H9 (cell line): Measurements from ENCODE around the gene EPN1. TPM values are rescaled to one million over a fixed set of nuclear protein-coding genes. Genes with fewer than 3 reads are reported as not detected.

Source experiments
- DNase-seq: peaks from one replicate; pipeline ENCODE4 v3.0.0-alpha.2; 2017
- H2AFZ ChIP-seq: one replicate; pipeline ENCODE4 v1.6.1; 2013; ENCODE audit warnings: mild to moderate bottlenecking, low read length, control low read depth, moderate library complexity
- H2AK5ac ChIP-seq: 2 replicates; pipeline ENCODE4 v1.6.1; 2013; ENCODE audit warnings: low read length, control low read depth, mixed read lengths; ENCODE audit not compliant: insufficient read length
- H2BK120ac ChIP-seq: one replicate; pipeline ENCODE4 v1.6.1; 2013; ENCODE audit warnings: low read depth, mild to moderate bottlenecking, low read length, control low read depth, inconsistent platforms; ENCODE audit not compliant: poor library complexity, severe bottlenecking
- H2BK12ac ChIP-seq: 2 replicates; pipeline ENCODE4 v1.6.1; 2013; ENCODE audit warnings: low read length, control low read depth, mixed read lengths, low read depth; ENCODE audit not compliant: insufficient read length
- H2BK15ac ChIP-seq: 2 replicates; pipeline ENCODE4 v1.6.1; 2013; ENCODE audit warnings: low read depth, low read length, control low read depth
- H2BK20ac ChIP-seq: one replicate; pipeline ENCODE4 v1.6.1; 2013; ENCODE audit warnings: low read depth, mild to moderate bottlenecking, low read length, control low read depth, inconsistent platforms; ENCODE audit not compliant: poor library complexity, severe bottlenecking
- H2BK5ac ChIP-seq: 2 replicates; pipeline ENCODE4 v1.6.1; 2013; ENCODE audit warnings: low read length, control low read depth, mixed read lengths; ENCODE audit not compliant: insufficient read length
- H3K14ac ChIP-seq: 2 replicates; pipeline ENCODE4 v1.6.1; 2013; ENCODE audit warnings: low read length, control low read depth; ENCODE audit not compliant: insufficient read depth
- H3K18ac ChIP-seq: 2 replicates; pipeline ENCODE4 v1.6.1; 2013; ENCODE audit warnings: low read depth, mild to moderate bottlenecking, mixed read lengths, low read length, control low read depth; ENCODE audit not compliant: insufficient read length
- H3K23ac ChIP-seq: 2 replicates; pipeline ENCODE4 v1.6.1; 2013; ENCODE audit warnings: low read length, control low read depth, mixed read lengths, low read depth; ENCODE audit not compliant: insufficient read length
- H3K23me2 ChIP-seq: 2 replicates; pipeline ENCODE4 v1.6.1; 2013; ENCODE audit warnings: low read depth, mild to moderate bottlenecking, mixed read lengths, low read length, control low read depth; ENCODE audit not compliant: insufficient read length, poor library complexity, severe bottlenecking
- H3K27ac ChIP-seq: 2 replicates; pipeline ENCODE4 v1.5.1; 2013; ENCODE audit warnings: low read length, control low read depth, mixed read lengths, low read depth; ENCODE audit not compliant: insufficient read length
- H3K27me3 ChIP-seq: 2 replicates; pipeline ENCODE4 v1.6.1; 2013; ENCODE audit warnings: low read length, control low read depth, inconsistent platforms; ENCODE audit not compliant: insufficient read depth
- H3K4ac ChIP-seq: 2 replicates; pipeline ENCODE4 v1.6.1; 2013; ENCODE audit warnings: low read depth, mild to moderate bottlenecking, control low read depth, inconsistent platforms, low read length, moderate library complexity
- H3K4me1 ChIP-seq: 2 replicates; pipeline ENCODE4 v1.6.1; 2013; ENCODE audit warnings: low read length, control low read depth, inconsistent platforms; ENCODE audit not compliant: insufficient read depth
- H3K4me2 ChIP-seq: 2 replicates; pipeline ENCODE4 v1.6.1; 2013; ENCODE audit warnings: low read length, control low read depth, mixed read lengths; ENCODE audit not compliant: insufficient read length, insufficient read depth
- H3K56ac ChIP-seq: 2 replicates; pipeline ENCODE4 v1.6.1; 2013; ENCODE audit warnings: low read depth, mild to moderate bottlenecking, mixed read lengths, low read length, control low read depth; ENCODE audit not compliant: insufficient read length
- H3K79me1 ChIP-seq: 2 replicates; pipeline ENCODE4 v1.6.1; 2013; ENCODE audit warnings: low read depth, mild to moderate bottlenecking, moderate library complexity, low read length, control low read depth, inconsistent platforms; ENCODE audit not compliant: insufficient read depth, poor library complexity, severe bottlenecking
- H3K79me2 ChIP-seq: 2 replicates; pipeline ENCODE4 v1.6.1; 2013; ENCODE audit warnings: low read length, control low read depth, inconsistent platforms; ENCODE audit not compliant: insufficient read depth
- H3K9ac ChIP-seq: 2 replicates; pipeline ENCODE4 v1.6.1; 2013; ENCODE audit warnings: low read length, control low read depth, mixed read lengths; ENCODE audit not compliant: insufficient read length; ENCODE audit errors: extremely low read depth
- H3K9me3 ChIP-seq: one replicate; pipeline ENCODE4 v1.6.1; 2013; ENCODE audit warnings: low read depth, low read length, inconsistent platforms; ENCODE audit not compliant: control insufficient read depth
- H3T11ph ChIP-seq: one replicate; pipeline ENCODE4 v1.6.1; 2013; ENCODE audit warnings: mild to moderate bottlenecking, low read length, control low read depth, inconsistent platforms
- H4K20me1 ChIP-seq: one replicate; pipeline ENCODE4 v1.6.1; 2013; ENCODE audit not compliant: control insufficient read depth, insufficient read length, insufficient read depth
- H4K5ac ChIP-seq: 2 replicates; pipeline ENCODE4 v1.6.1; 2013; ENCODE audit warnings: low read depth, mild to moderate bottlenecking, mixed read lengths, low read length, control low read depth; ENCODE audit not compliant: insufficient read length
- H4K8ac ChIP-seq: replicated peaks from 2 replicates; pipeline ENCODE4 v1.6.1; 2013; ENCODE audit warnings: low read length, control low read depth, mixed read lengths, low read depth; ENCODE audit not compliant: insufficient read length
- H4K91ac ChIP-seq: 2 replicates; pipeline ENCODE4 v1.6.1; 2013; ENCODE audit warnings: low read depth, mild to moderate bottlenecking, moderate library complexity, mixed read lengths, low read length, control low read depth; ENCODE audit not compliant: insufficient read length
- H3K27ac Mint-ChIP-seq, 3 experiments: 2 replicates in 2 of 3; 3 replicates in 1 of 3; pipeline ENCODE4 v1.8.0; 2020 to 2021; ENCODE audit warnings: mixed read lengths in 3 of 3, mild to moderate bottlenecking in 1 of 3, moderate library complexity in 1 of 3
- H3K27me3 Mint-ChIP-seq: 2 replicates; pipeline ENCODE4 v1.8.0; 2021; ENCODE audit warnings: low read depth, mild to moderate bottlenecking, moderate library complexity, mixed read lengths
- H3K36me3 Mint-ChIP-seq, 3 experiments: 2 replicates in 2 of 3; 3 replicates in 1 of 3; pipeline ENCODE4 v1.8.0; 2020 to 2021; ENCODE audit warnings: low read depth in 3 of 3, mixed read lengths in 3 of 3; ENCODE audit not compliant: insufficient read depth in 1 of 3
- H3K4me1 Mint-ChIP-seq, 2 experiments: 2 replicates each; pipeline ENCODE4 v1.8.0; 2020; ENCODE audit warnings: mixed read lengths in 2 of 2
- H3K4me3 Mint-ChIP-seq, 2 experiments: 2 replicates in 1 of 2; 3 replicates in 1 of 2; pipeline ENCODE4 v1.8.0; 2020 to 2021; ENCODE audit warnings: mild to moderate bottlenecking in 2 of 2, mixed read lengths in 2 of 2, moderate library complexity in 1 of 2
- H3K9me3 Mint-ChIP-seq, 2 experiments: 2 replicates in 1 of 2; 3 replicates in 1 of 2; pipeline ENCODE4 v1.8.0; 2020; ENCODE audit warnings: mild to moderate bottlenecking in 2 of 2, mixed read lengths in 2 of 2, moderate library complexity in 1 of 2
- WGBS: extraction: QIAGEN DNeasy Blood & Tissue Kit; methylation state at CpG from one replicate; pipeline ENCODE4 v1.1.7; 2013; ENCODE audit warnings: missing lambda C conversion rate, low lambda C conversion rate, mixed read lengths; ENCODE audit not compliant: insufficient read length; ENCODE audit errors: extremely low coverage; 5-methylcytosine and 5-hydroxymethylcytosine counted together
- total RNA-seq: library from RNA; stranded (reverse); gene quantifications from 2 replicates; pipeline ENCODE4 v1.2.1, GENCODE V29; 2021
- TF ChIP-seq, protein P1 (sequence below): fragments of 200-600 bp; sonication (generic); conservative IDR thresholded peaks from 3 replicates; pipeline ENCODE4 v1.8.0; 2021; ENCODE audit warnings: antibody characterized with exemption, mild to moderate bottlenecking

EPN1 gene
- total RNA-seq, 1 experiment from 2014 or later: 159 TPM

DNA sequence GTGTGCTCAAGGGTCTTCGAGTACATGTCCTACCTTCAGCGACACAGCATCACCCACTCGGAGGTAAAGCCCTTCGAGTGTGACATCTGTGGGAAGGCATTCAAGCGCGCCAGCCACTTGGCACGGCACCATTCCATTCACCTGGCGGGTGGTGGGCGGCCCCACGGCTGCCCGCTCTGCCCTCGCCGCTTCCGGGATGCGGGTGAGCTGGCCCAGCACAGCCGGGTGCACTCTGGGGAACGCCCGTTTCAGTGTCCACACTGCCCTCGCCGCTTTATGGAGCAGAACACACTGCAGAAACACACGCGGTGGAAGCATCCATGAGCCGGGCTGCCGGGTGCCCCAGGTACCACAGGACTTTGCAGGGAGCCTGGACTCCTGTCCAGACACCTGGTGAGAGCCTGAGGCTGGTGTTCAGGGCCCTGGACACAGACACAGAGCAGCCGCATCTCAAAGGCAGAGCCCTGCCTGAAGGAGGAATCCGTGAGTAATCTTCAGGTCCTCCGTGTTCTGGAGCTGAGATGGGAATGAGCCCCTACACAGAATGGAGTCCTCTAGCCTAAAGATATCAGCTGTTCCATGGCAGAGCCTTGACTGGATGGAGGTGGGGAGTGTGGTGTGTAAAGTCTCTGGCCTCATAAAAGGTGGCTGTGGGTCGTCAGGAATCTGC, 30.0 kb upstream of the EPN1 start:
- Histone ChIP-seq H4K8ac (no peak overlapping the region), H2AFZ (no peak overlapping the region), H3K23ac (no peak overlapping the region), H4K20me1 (no peaks in the 10 kb centered on the region), H4K5ac (no peak overlapping the region), H4K91ac (no peak overlapping the region), H2AK5ac (no peak overlapping the region), H3K4me2 (peak overlapping the region; percentile 73), H3K18ac (no peak overlapping the region), H3K27me3 (no peaks in the 10 kb centered on the region), H2BK12ac (no peak overlapping the region), H2BK5ac (no peak overlapping the region), H3K9me3 (no peaks in the 10 kb centered on the region), H3K4me1 (no peaks in the 10 kb centered on the region), H3K9ac (no peak overlapping the region), H2BK20ac (no peak overlapping the region), H3K79me1 (peaks cover 3% of the 10 kb centered on the region), H2BK15ac (no peak overlapping the region), H3K23me2 (peaks cover 40% of the 10 kb centered on the region), H3K4ac (no peak overlapping the region), H3K79me2 (peaks cover 7% of the 10 kb centered on the region; the same call in 1 of the 2 replicates), H3K27ac (no peak overlapping the region), H3K56ac (no peak overlapping the region), H3T11ph (no peak overlapping the region), H3K14ac (no peak overlapping the region), H2BK120ac (no peak overlapping the region)
- DNase-seq: no peak
- Mint-ChIP-seq H3K27ac (no peak overlapping the region), H3K36me3 (peaks cover 16 to 36% (median 27%) of the 10 kb centered on the region in 3 experiments), H3K4me1 (peaks cover 26 to 40% of the 10 kb centered on the region in 2 experiments), H3K4me3 (peak overlapping the region; percentile 97), H3K27me3 (peaks cover 3% of the 10 kb centered on the region; the same call in 1 of the 2 replicates), H3K9me3 (peaks cover 0 to 4% of the 10 kb centered on the region in 2 experiments; a peak in 2 of 5 replicates)
- WGBS: no CpG with 5 or more reads among the region's 28 CpGs
- TF ChIP-seq, protein P1, sequence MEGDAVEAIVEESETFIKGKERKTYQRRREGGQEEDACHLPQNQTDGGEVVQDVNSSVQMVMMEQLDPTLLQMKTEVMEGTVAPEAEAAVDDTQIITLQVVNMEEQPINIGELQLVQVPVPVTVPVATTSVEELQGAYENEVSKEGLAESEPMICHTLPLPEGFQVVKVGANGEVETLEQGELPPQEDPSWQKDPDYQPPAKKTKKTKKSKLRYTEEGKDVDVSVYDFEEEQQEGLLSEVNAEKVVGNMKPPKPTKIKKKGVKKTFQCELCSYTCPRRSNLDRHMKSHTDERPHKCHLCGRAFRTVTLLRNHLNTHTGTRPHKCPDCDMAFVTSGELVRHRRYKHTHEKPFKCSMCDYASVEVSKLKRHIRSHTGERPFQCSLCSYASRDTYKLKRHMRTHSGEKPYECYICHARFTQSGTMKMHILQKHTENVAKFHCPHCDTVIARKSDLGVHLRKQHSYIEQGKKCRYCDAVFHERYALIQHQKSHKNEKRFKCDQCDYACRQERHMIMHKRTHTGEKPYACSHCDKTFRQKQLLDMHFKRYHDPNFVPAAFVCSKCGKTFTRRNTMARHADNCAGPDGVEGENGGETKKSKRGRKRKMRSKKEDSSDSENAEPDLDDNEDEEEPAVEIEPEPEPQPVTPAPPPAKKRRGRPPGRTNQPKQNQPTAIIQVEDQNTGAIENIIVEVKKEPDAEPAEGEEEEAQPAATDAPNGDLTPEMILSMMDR: no peak
